HG03378 (cell line): ENCODE results near the gene POLR3G.

Experiments used
- ATAC-seq: cut with Tn5 transposase; IDR thresholded peaks from one replicate; pipeline ENCODE4 v1.9.1; 2021; ENCODE audit warnings: mild to moderate bottlenecking, moderate library complexity; ENCODE audit not compliant: unreplicated experiment

The POLR3G gene

DNA sequence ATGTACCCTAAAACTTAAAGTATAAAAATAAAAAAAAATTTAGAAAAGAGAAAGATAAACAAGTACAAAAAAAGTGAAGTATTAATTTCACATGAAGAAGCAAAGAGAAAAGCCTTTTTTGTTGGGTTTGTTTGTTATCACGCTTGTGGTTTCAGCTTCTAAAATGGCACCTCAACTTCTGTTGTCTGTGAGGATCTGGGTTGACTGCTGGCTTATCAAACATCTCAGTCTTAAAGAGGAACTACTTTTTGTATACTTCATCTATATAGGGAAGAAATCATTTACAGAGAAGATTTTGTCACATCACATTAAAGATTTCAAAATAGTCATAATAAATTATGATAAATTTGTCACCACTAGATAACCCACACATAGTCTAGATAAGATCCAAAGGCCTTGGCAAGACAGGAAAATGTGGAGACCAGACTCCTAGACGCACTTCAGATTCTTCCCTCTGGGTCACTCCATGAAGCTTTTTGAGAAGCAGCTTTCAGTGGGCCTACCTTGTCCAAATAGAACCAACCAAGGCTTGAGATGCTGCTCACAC is 75.1 kb downstream of the POLR3G start:
- ATAC-seq: no peak

DNA sequence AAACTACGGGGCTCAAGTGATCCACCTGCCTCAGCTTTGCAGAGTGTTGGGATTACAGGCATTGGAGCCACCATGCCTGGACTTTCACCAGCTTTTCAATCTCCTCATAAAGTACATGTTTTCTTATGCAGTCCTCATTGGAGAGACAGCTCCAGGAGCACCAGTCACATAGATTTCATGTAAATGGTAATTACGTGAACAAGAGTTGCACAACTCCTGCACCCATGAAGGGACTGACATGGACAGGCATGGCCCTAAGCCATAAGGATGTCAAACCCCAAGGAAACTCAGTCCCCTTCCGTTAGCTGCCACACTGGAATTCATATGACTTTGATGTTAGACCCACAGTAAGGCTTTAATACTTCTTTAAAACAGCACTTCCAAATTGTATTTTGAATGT is 76.3 kb downstream of the POLR3G start:
- no peak for ATAC-seq

DNA sequence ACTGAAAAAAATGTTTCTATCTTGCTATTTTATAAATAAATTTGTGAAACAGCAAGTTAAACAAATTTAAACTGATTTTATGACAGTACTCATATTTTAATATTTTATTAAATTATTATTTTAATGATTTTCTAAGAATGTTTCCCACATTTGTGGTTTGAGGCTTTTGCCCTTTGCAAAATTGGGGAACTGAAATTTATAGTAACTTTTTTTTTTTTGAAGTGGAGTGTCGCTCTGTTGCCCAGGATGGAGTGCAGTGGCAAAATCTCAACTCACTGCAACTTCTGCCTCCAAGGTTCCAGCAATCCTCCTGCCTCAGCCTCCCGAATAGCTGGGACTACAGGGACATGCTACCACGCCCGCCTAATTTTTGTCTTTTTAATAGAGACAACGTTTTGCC is 76.7 kb downstream of the POLR3G start:
- ATAC-seq: no peak

DNA sequence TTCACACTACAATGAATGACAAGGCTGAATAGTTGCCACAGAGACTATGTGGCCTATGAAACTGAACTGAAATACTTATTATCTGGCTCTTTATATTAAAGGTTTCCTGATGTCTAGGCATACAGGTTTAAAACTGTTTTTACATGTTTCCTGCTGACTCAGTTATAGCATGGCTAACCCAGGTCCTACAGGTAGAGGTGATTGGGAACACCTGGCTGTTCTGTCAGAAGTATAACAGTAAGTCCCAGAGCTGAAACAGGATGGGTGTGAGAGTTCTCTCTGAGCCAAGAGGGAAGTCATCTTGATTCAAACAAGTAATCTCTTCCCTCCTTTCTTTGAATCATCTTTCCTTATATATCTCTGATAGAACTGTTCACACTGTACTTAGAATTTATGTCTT is 79.0 kb downstream of the POLR3G start:
- ATAC-seq: no peak

DNA sequence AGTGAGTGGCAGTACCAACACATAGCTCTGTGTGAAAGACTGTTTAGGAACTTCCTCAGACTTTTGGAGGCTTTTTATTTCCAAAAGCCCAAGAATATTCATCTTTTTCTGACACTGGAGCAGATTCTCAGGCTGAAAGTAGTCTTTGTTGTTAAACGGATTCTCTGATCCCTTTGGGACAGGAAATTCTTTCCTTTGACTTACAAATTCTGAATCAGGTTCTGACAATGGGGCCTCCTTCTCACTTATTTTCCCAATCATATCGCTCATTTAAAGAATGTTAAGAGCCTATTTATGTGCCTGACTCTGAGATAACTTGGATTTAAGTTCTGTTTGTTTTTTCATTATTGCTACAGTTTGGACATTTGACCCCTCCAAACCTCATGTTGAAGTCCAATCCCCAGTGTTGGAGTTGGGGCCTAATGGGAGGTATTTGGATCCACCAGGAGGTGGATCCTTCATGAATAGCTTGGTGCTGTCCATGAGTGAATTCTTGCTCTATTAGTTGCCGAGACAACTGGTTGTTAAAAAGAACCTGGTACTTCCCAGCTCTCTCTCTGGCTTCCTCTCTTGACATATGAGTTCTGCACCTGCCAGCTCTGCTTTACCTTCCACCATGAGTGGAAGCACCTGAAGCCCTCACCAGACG is 79.8 kb downstream of the POLR3G start:
- no peak for ATAC-seq

DNA sequence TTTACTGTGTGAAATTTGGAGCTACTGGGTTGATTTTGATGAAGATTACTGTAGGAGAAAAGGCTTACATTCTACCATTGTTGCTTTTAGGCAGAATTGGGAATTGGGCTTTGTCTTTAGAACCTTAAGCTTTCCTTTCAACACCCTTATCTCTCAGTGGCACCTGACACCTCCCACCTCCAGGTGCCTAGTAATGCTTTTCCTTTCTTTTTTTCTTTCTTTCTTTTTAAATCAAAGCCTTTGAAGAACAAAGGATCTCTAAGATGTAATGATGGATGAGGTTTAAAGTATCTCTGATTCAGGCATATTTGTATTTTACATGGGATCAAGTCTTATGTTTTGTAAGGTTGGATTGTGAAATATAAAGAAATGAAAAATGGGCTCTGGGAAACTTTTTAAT is 81.0 kb downstream of the POLR3G start:
- ATAC-seq: no peak

DNA sequence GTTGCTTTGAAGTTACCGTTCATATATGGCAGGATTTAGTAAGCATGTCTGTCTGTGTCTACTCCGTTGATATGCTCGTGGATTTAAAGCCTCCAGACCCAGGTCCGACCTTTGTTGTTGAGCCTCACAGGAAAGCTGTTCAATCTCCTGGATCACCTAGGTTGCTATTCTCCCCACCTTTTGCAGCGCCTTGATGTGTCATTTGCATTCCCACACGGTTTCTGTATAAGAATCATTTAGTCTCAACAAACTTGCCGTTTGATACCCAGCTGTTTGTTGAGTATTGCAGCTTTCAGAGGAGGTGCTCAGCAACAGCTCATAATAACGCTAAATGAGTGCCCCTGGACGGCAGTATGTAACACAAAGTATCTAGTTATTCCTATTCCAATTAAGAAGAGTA is 82.7 kb downstream of the POLR3G start:
- no peak for ATAC-seq

DNA sequence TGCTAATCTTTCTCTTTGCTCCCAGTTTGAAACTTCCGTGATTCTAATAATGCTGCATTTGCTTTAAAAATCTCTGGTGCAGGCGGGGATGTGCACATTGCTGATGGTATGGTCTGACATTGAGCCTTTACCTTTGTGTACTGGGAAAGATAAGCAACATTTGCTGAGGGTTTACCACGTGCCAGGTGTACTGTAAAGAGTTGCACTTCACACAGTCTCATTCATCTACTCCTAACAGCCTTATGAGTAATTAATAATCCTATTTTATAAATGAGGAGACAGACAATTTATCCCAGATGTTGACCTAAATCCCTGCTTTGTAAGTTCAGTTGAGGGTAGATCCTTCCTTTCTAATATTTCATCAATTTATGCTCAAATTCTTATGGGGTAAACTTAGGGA is 83.2 kb downstream of the POLR3G start:
- no peak for ATAC-seq

DNA sequence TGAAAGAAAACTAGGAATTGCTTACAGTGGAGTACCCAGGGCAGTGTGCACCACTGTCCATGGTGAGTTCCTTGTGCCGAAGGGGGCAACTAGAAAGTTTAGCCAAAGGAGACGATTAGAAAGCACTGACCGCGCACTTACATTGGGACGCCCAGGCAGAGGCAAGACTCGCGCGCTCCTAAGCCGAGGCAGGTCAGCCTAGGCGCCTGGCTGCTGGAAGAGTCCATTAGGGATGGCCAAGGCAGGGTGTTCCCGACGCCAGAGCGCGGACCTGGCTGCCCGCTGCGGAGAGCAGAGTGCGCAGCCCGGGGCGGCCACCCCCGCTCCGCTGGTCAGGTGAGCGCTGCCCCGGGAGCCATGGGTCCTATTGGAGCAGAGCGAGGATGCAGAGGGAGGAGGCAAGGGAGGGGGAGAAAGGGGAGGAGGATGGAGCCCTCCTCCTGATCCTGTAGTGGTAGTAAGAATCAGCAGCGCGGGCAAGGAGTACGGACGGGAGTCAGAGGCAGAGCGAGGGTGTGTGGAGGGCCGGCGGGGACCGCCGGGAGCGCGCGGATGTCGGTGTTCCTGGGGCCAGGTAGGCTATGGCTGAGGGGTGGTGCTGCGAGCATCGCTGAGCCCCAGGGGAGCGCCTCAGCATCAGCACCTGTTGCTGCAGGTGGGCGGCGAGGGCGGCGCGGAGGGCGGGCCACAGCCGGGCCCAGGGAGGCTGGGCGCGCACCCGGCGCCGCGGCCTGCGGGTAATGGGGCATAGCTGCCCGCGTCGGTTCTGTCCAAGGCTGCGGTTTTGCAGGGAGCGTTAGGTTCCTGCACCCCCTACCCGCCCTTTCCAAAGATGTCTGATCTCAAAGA is 83.9 kb downstream of the POLR3G start, which contains the start of gene ADGRV1:
ADGRV1 (plus strand) TSS at position 454 of the 849 bp plus-strand sequence; CDS start at position 553, 99 bp downstream.
- ATAC-seq: no peak

DNA sequence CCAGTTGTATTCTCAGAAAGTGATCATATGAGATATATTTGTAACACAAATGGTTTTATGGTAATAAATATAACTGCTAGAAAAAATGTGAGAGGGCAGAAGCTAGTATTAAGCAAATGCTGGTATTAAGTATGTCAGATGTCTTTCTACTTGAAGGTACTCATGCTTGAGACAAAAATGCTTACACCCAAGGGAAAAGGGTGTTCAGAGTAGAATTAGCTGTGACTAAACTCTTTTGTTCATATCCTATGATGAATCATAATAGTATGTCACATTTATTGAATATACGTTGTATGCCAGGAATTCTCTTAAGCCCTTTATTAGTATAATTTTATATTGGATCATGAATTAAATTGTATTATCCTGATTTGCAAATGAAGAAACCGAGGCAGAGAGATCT is 86.1 kb downstream of the POLR3G start:
- no peak for ATAC-seq

DNA sequence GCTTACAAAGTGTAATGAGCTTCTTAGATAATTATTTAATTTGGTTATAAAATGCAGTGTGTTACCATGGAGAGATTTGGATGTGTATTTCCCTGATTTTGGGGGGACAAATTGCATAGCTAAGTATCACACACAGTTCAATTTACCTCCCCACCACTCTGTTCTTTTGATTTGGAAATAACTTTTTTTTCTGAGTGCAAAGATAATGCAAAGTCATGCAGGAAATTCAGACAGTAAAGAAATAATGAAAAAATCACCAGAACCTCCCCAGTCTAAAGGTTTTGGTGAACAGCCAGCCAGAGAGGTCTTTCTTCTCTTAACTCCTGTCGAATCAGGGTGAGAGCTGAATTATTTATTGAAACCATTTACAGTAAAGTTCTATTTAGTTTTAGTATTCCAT is 87.1 kb downstream of the POLR3G start:
- ATAC-seq: no peak

DNA sequence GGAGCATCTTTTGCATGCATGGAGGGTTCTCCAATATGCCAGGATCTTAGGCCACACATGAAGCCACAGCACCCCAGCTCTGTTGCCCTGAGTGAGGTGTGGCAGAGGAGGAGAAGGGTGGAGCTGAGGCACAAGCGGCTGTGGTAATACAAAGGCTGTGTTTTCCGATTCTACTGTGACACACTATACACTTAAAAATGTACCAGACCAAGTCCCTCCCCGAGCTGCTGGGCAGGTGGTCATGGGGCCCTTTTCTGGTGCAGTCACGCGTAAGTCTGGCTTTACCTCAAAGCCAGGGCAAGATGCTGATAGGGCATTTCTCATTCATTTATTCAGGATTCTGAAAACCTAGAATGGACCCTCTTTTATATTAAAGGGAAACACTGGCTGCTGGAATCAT is 87.7 kb downstream of the POLR3G start:
- ATAC-seq: no peak

DNA sequence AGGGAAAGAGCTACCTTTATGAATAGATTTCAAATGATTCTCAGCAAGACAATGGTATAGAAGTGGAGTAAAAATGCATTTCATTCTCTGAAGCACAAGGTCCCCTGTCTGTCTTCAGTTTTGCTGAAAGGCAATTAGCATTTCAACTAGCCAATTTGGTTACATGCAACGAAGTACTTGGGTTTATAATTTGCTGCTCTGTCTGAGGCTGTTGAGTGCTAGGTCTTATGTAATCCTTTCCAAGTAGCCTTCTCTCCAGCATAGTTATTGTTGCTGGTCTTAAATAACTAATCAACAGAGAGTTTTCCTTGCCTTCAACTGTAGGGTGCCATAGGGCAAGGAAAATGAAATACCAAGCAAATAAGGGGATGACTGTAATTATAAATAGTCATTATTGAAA is 88.4 kb downstream of the POLR3G start:
- ATAC-seq: no peak
